ENCODE data around the gene ATP2A3. TPM values are rescaled to one million over a fixed set of nuclear protein-coding genes. Genes with fewer than 3 reads are reported as not detected.
A peak's percentile ranks its signal among the peaks of the same experiment; 100 is the strongest.

ATP2A3 gene
- total and polyA plus RNA-seq, 4 donors, result 16.6 to 64.6 (median 25.5) TPM

DNA sequence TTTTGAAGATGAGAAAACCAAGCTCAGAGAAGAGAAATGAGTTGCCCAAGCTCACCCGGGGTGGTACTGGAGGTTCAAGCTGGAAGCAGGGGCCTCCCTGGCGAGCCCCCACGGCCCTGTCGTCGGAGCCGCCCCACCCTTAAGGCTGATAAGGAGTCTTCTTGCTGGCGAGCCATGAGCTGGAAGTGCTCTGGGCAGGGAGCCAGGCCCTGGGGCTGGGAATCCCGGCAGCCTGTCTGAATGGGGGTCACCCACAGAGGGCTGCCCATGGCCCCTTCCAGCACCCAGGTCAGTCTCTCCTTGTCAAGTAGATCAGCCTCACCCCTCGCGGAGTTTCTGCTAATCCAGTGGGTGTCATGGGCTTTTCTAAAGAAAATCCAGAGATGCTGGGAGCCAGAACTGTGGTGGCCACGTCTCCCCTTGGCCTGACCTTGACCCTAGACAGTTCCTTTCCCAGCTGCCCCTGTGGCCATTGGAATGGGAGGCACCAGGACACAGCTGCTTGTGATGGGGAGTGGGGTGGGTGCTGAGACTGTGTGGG lies 46.8 kb downstream of the ATP2A3 start:
- Histone ChIP-seq H3K4me1 (ENCODE audit: control insufficient read depth in 5 of 5, insufficient read depth in 5 of 5, low read length in 5 of 5) (peaks cover 0 to 26% (median 17%) of the 10 kb centered on the region in 5 donors), H3K9me3 (ENCODE audit: control insufficient read depth in 4 of 4, insufficient read depth in 3 of 4, low read length in 3 of 4) (no peaks in the 10 kb centered on the region), H3K36me3 (ENCODE audit: control insufficient read depth in 4 of 4, insufficient read depth in 4 of 4, low read length in 4 of 4) (no peaks in the 10 kb centered on the region), H3K4me3 (no peak overlapping the region), H3K9ac (ENCODE audit: insufficient read depth in 1 of 2, low read length in 2 of 2) (no peak overlapping the region), H3K27ac (ENCODE audit: low read depth in 1 of 2, low read length in 1 of 2) (peak overlapping the region in 1 of 2 donors; percentile 76), H3K27me3 (ENCODE audit: control insufficient read depth in 3 of 3, insufficient read depth in 3 of 3, low read length in 2 of 3) (no peaks in the 10 kb centered on the region)
- ATAC-seq (ENCODE audit: insufficient read depth, low FRiP score), result no peak
- peak; percentile 73 to 87 (median 83) for DNase-seq
- TF ChIP-seq, protein P1, sequence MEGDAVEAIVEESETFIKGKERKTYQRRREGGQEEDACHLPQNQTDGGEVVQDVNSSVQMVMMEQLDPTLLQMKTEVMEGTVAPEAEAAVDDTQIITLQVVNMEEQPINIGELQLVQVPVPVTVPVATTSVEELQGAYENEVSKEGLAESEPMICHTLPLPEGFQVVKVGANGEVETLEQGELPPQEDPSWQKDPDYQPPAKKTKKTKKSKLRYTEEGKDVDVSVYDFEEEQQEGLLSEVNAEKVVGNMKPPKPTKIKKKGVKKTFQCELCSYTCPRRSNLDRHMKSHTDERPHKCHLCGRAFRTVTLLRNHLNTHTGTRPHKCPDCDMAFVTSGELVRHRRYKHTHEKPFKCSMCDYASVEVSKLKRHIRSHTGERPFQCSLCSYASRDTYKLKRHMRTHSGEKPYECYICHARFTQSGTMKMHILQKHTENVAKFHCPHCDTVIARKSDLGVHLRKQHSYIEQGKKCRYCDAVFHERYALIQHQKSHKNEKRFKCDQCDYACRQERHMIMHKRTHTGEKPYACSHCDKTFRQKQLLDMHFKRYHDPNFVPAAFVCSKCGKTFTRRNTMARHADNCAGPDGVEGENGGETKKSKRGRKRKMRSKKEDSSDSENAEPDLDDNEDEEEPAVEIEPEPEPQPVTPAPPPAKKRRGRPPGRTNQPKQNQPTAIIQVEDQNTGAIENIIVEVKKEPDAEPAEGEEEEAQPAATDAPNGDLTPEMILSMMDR (IDR thresholded peaks at IDR 0.05; ENCODE audit: control extremely low read depth, extremely low read depth), result no peak
- WGBS, 2 donors, result 6 to 11% methylated on average over 11 of the region's 11 CpGs

DNA sequence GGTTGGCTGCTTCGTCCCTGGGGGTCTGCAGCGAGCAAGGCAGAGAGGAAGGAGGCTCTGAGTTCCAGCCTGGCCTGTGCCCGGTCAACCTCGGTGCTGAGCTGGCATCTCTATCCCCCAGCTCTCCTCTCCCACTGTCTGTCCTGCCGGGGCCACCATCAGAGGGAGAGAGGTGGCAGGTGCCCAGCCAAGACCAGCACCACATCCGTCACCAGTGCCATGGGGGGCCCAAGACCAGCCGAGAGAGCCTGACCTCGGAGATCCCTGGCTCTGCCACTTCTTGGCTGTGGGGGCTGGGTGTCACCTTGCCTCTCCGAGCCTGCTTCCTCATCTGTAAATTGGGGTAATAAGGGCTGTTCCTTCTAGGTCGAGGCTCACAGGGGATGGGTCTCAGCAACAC lies 47.4 kb downstream of the ATP2A3 start:
- H3K4me3 ChIP-seq, result no peak overlapping the region
- no peak overlapping the region for H3K9ac ChIP-seq (ENCODE audit: insufficient read depth in 1 of 2, low read length in 2 of 2)
- WGBS, 2 donors, result 40 to 48% methylated on average over 8 to 10 of the region's 10 CpGs
- TF ChIP-seq, protein P1 (IDR thresholded peaks at IDR 0.05; ENCODE audit: control extremely low read depth, extremely low read depth), result no peak
- H3K36me3 ChIP-seq (ENCODE audit: control insufficient read depth in 4 of 4, insufficient read depth in 4 of 4, low read length in 4 of 4), result no peaks in the 10 kb centered on the region
- no peaks in the 10 kb centered on the region for H3K9me3 ChIP-seq (ENCODE audit: control insufficient read depth in 4 of 4, insufficient read depth in 3 of 4, low read length in 3 of 4)
- H3K27ac ChIP-seq (ENCODE audit: low read depth in 1 of 2, low read length in 1 of 2), result peak overlapping the region in 1 of 2 donors; percentile 76
- ATAC-seq (ENCODE audit: insufficient read depth, low FRiP score), result no peak
- H3K4me1 ChIP-seq (ENCODE audit: control insufficient read depth in 5 of 5, insufficient read depth in 5 of 5, low read length in 5 of 5), result peaks cover 0 to 26% (median 17%) of the 10 kb centered on the region in 5 donors
- DNase-seq, result no peak
- no peaks in the 10 kb centered on the region for H3K27me3 ChIP-seq (ENCODE audit: control insufficient read depth in 3 of 3, insufficient read depth in 3 of 3, low read length in 2 of 3)

DNA sequence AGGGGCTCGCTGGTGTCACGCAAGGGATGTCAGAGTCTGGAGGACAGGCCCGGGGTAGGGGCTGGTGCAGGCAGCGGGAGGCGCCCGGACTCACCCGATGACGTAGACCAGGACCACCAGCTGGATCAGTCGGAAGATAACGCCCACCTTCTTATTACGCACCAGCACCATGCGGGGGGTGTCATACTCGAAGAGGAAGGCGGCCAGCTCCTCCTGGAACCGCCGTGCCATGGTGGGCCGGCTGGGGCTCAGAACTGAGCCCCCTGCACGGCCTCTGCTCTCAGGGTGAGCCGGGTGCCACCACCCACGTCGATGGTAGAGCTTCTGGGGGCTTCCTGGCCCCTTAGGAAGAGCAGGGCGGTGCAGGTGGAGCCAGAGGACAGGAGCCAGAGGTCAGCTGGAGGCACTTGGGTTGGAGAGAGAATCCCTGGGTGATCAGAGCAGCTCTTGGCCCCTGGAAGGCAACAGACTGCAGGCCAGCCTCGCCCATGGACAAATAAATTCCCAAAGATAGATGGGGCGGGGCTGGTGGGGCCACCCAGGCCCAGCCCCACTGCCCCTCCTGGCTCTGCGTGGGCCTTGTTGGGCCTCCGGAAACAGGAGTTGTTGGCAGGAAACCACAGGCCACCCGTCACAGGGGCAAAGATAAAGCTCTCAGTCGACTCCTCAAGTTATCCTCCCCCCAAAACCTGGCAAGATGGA lies 48.1 kb downstream of the ATP2A3 start, which contains the start of gene P2RX1:
TSS of gene P2RX1 (minus strand) at position 471 of the 702 bp plus-strand sequence. CDS start at position 231, 240 bp downstream.
- WGBS, 2 donors, result 31 to 53% methylated on average over 28 of the region's 28 CpGs
- H3K4me3 ChIP-seq, result no peak within 1 kb of the TSS
- DNase-seq (peak; percentile 41 to 69 (median 54)), ATAC-seq (ENCODE audit: insufficient read depth, low FRiP score) (no peak)
- H3K27ac ChIP-seq (ENCODE audit: low read depth in 1 of 2, low read length in 1 of 2), result peak within 1 kb of the TSS in 1 of 2 donors; percentile 76
- TF ChIP-seq, protein P1 (IDR thresholded peaks at IDR 0.05; ENCODE audit: control extremely low read depth, extremely low read depth), result no peak
- no peak within 1 kb of the TSS for H3K9ac ChIP-seq (ENCODE audit: insufficient read depth in 1 of 2, low read length in 2 of 2)
- no peaks in the 10 kb centered on the region for H3K27me3 ChIP-seq (ENCODE audit: control insufficient read depth in 3 of 3, insufficient read depth in 3 of 3, low read length in 2 of 3)
- no peaks in the 10 kb centered on the region for H3K36me3 ChIP-seq (ENCODE audit: control insufficient read depth in 4 of 4, insufficient read depth in 4 of 4, low read length in 4 of 4)
- H3K9me3 ChIP-seq (ENCODE audit: control insufficient read depth in 4 of 4, insufficient read depth in 3 of 4, low read length in 3 of 4), result no peaks in the 10 kb centered on the region
- peaks cover 0 to 33% (median 19%) of the 10 kb centered on the region in 5 donors for H3K4me1 ChIP-seq (ENCODE audit: control insufficient read depth in 5 of 5, insufficient read depth in 5 of 5, low read length in 5 of 5)

Data from lung (tissue), 12 donors.